ENCODE results near the gene IRF5. TPM values are rescaled to one million over a fixed set of nuclear protein-coding genes. Genes with fewer than 3 reads are reported as not detected.

The IRF5 gene
- total and polyA plus RNA-seq, 10 of the 15 experiments (the other 5 are each of a cell fraction or from before 2014, with no cell fraction given) = 5.4 to 90.3 (median 61.7) TPM

GRCh38 chr7:128951296-128951695 lies 13.6 kb downstream of the IRF5 start:
- H3K4me2 ChIP-seq (ENCODE audit: control insufficient read depth, insufficient read depth) = no peak overlapping the region
- H3K79me2 ChIP-seq (ENCODE audit: control insufficient read depth, insufficient read depth, low read length) = no peaks in the 10 kb centered on the region
- ChIA-PET CTCF (interaction anchor here (0.9 to 2.4 kb wide), 4 partner anchors 11 to 259 kb away, joined by 3 to 9 read pairs (median 4); no protein-coding TSS in a partner anchor), RAD21 (ENCODE audit: unreplicated experiment) (interaction anchor here (0.6 to 1.4 kb wide), 4 partner anchors 12 to 131 kb away, joined by 3 to 5 read pairs (median 4); no protein-coding TSS in a partner anchor), POLR2A (interaction anchor here (0.6 to 10.3 kb wide), 5 partner anchors 9 to 150 kb away, joined by 3 to 107 read pairs (median 5); no protein-coding TSS in a partner anchor), SMC1A (ENCODE audit: uncharacterized antibody, unreplicated experiment) (interaction anchor here (1.2 to 5.0 kb wide), 2 partner anchors 11 to 140 kb away, joined by 5 to 37 read pairs; no protein-coding TSS in a partner anchor)
- peaks cover 39 to 63% of the 10 kb centered on the region in 2 experiments for H3K36me3 ChIP-seq (ENCODE audit: control insufficient read depth in 2 of 2, insufficient read depth in 2 of 2, low read length in 1 of 2)
- ATAC-seq (no peak), DNase-seq (ENCODE audit: low read depth, low spot score) (no peak), FAIRE-seq (no peak)
- no peaks in the 10 kb centered on the region for H3K27me3 ChIP-seq (replicated peaks in 1 of 2; ENCODE audit: control insufficient read depth in 2 of 2, insufficient read depth in 2 of 2, low read length in 1 of 2)
- no TSS peak for BruUV-seq (replicated peaks)
- WGBS (ENCODE audit: insufficient coverage, insufficient replicate concordance, low lambda C conversion rate, missing lambda C conversion rate) = 92% methylated on average over 5 of the region's 5 CpGs
- no peaks in the 10 kb centered on the region for H4K20me1 ChIP-seq (ENCODE audit: control insufficient read depth, insufficient read depth)
- in situ Hi-C loops (cut with MboI) = no loop called here
- no peak overlapping the region for H3K9ac ChIP-seq (ENCODE audit: control insufficient read depth, insufficient read depth, low read length)
- no peak overlapping the region for H2AFZ ChIP-seq (ENCODE audit: control insufficient read depth, low read depth, low read length)
- TF ChIP-seq HCFC1 (IDR thresholded peaks at IDR 0.05; ENCODE audit: low read length) (no peak), ATF2 (IDR thresholded peaks at IDR 0.05; ENCODE audit: low read length) (0 out of 2 replicates have a peak, but pooled peaks have one; percentile 17), FOXM1 (IDR thresholded peaks at IDR 0.05; ENCODE audit: low read depth, low read length) (peak; percentile 20; the same call in 1 of the 2 replicates), E4F1 (IDR thresholded peaks at IDR 0.05; ENCODE audit: borderline replicate concordance, partially characterized antibody) (no peak), PML (IDR thresholded peaks at IDR 0.05; ENCODE audit: low read length) (peak; percentile 33; the same call in 1 of the 2 replicates), ELK1 (IDR thresholded peaks at IDR 0.05; ENCODE audit: low read depth, low read length) (no peak), STAT3 (IDR thresholded peaks at IDR 0.05; ENCODE audit: low read depth, low read length) (no peak), RUNX3 (IDR thresholded peaks at IDR 0.05; ENCODE audit: low read length) (peak; percentile 24; the same call in 1 of the 2 replicates), USF2 (IDR thresholded peaks at IDR 0.05; ENCODE audit: borderline replicate concordance, low read depth, low read length) (no peak)
- peaks cover 18% of the 10 kb centered on the region for H3K4me1 ChIP-seq (ENCODE audit: control insufficient read depth, insufficient read depth, low read length)
- intact Hi-C loops (cut with micrococcal nuclease; ENCODE audit: unreplicated experiment) = no loop called here
- 0 out of 2 replicates have a peak overlapping the region, but pooled peaks have one; percentile 9 for H3K27ac ChIP-seq (ENCODE audit: control insufficient read depth, insufficient read depth)
- H3K4me3 ChIP-seq = no peak overlapping the region
- no peaks in the 10 kb centered on the region for H3K9me3 ChIP-seq (replicated peaks; ENCODE audit: control insufficient read depth, insufficient read depth, low read length)
